ENCODE measurements around the gene LRIG2.
"Not testable (repeated sequence)": the region's sequence is repeated elsewhere in the genome, so short reads cannot be mapped to it uniquely, and the experiment has no call there.

LRIG2 gene

GRCh38 chr1:113147073-113147625 is 74.2 kb downstream of the LRIG2 start:
- H3K4me3 ChIP-seq (ENCODE audit: low read depth, low read length): no peak overlapping the region
- TF ChIP-seq CTCF (conservative IDR thresholded peaks at IDR 0.05; ENCODE audit: low read depth, low read length): no peak
- no peak for DNase-seq (ENCODE audit: low read depth)

- DNase-seq (ENCODE audit: low read depth): no peak
- no peak for TF ChIP-seq CTCF (conservative IDR thresholded peaks at IDR 0.05; ENCODE audit: low read depth, low read length)
- no peak overlapping the region for H3K4me3 ChIP-seq (ENCODE audit: low read depth, low read length)
Measured at GRCh38 chr1:113147826-113148225, 74.8 kb downstream of the LRIG2 start.

- not testable (repeated sequence) for H3K4me3 ChIP-seq (ENCODE audit: low read depth, low read length)
Measured at GRCh38 chr1:113150494-113150893, 77.5 kb downstream of the LRIG2 start.

GRCh38 chr1:113153116-113153803 is 80.3 kb downstream of the LRIG2 start:
- TF ChIP-seq CTCF (conservative IDR thresholded peaks at IDR 0.05; ENCODE audit: low read depth, low read length): no peak
- H3K4me3 ChIP-seq (ENCODE audit: low read depth, low read length): no peak overlapping the region
- DNase-seq (ENCODE audit: low read depth): no peak

More at GRCh38 chr1:113150494-113150893, 77.5 kb downstream of the LRIG2 start:
- DNase-seq (ENCODE audit: low read depth): not testable (repeated sequence)

- no peak for TF ChIP-seq CTCF (conservative IDR thresholded peaks at IDR 0.05; ENCODE audit: low read depth, low read length)
- H3K4me3 ChIP-seq (ENCODE audit: low read depth, low read length): no peak overlapping the region
- no peak for DNase-seq (ENCODE audit: low read depth)
Measured at GRCh38 chr1:113156368-113156767, 83.4 kb downstream of the LRIG2 start.

- not testable (repeated sequence) for DNase-seq (ENCODE audit: low read depth); H3K4me3 ChIP-seq (ENCODE audit: low read depth, low read length)
Measured at GRCh38 chr1:113158743-113159142, 85.7 kb downstream of the LRIG2 start.

GRCh38 chr1:113166473-113166872 is 93.5 kb downstream of the LRIG2 start:
- TF ChIP-seq CTCF (conservative IDR thresholded peaks at IDR 0.05; ENCODE audit: low read depth, low read length): no peak
- H3K4me3 ChIP-seq (ENCODE audit: low read depth, low read length): no peak overlapping the region
- no peak for DNase-seq (ENCODE audit: low read depth)

GRCh38 chr1:113168946-113169345 is 95.9 kb downstream of the LRIG2 start:
- no peak for DNase-seq (ENCODE audit: low read depth)
- TF ChIP-seq CTCF (conservative IDR thresholded peaks at IDR 0.05; ENCODE audit: low read depth, low read length): no peak
- H3K4me3 ChIP-seq (ENCODE audit: low read depth, low read length): no peak overlapping the region

Measured in choroid plexus epithelial cell (primary cell).